GM12878 (cell line): ENCODE measurements around the gene CAMK4. TPM values are rescaled to one million over a fixed set of nuclear protein-coding genes. Genes with fewer than 3 reads are reported as not detected.
"Not testable (repeated sequence)": the region's sequence is repeated elsewhere in the genome, so short reads cannot be mapped to it uniquely, and the experiment has no call there.

Source experiments
- ATAC-seq: fragments of 200-7000 bp; cut with Tn5 transposase; 3 replicates; pipeline ENCODE4 v1.9.1; 2020; ENCODE audit warnings: mild to moderate bottlenecking, moderate library complexity
- BruUV-seq: library from RNA; stranded (reverse); fragments of 400-500 nt; replicated peaks from 2 replicates; lab custom pipeline; 2021; lab: Mats Ljungman, UMichigan
- CTCF ChIA-PET: fragments of 300-600 bp; sonication (Branson Sonifier 250); formaldehyde crosslinking; extraction: SDS; loops from one replicate; lab custom pipeline; 2021; ENCODE audit warnings: inconsistent platforms; lab: Yijun Ruan, JAX
- POLR2A ChIA-PET: fragments of 350-600 bp; formaldehyde crosslinking; extraction: SDS; loops from one replicate; lab custom pipeline; 2021; ENCODE audit warnings: inconsistent platforms; lab: Charles Lee
- RAD21 ChIA-PET: fragments of 300-600 bp; sonication (Branson Sonifier 250); formaldehyde crosslinking; loops from one replicate; lab custom pipeline; 2023; ENCODE audit warnings: antibody characterized with exemption; ENCODE audit not compliant: unreplicated experiment; lab: Charles Lee
- SMC1A ChIA-PET: fragments of 300-600 bp; sonication (Branson Sonifier 250); formaldehyde crosslinking; loops from one replicate; lab custom pipeline; 2023; ENCODE audit not compliant: unreplicated experiment, uncharacterized antibody; lab: Charles Lee
- DNase-seq: peaks from one replicate; pipeline ENCODE4 v3.0.0-alpha.2; 2011; ENCODE audit warnings: low read depth, low spot score
- FAIRE-seq: peaks from 3 replicates; lab custom pipeline; 2011; peaks lifted over from hg19 to GRCh38; lab: Jason Lieb, UNC
- H2AFZ ChIP-seq: 2 replicates; pipeline ENCODE4 v1.6.0; 2011; ENCODE audit warnings: low read depth, low read length, control low read depth; ENCODE audit not compliant: control insufficient read depth
- H3K27ac ChIP-seq: 2 replicates; pipeline ENCODE4 v1.5.1; 2011; ENCODE audit warnings: control low read depth; ENCODE audit not compliant: control insufficient read depth, insufficient read depth
- H3K27me3 ChIP-seq, 2 experiments: replicated peaks in 1 of 2; 2 replicates each; pipeline versions ENCODE4 v1.6.0 to v1.6.1; 2011; ENCODE audit warnings: low read length in 1 of 2; ENCODE audit not compliant: control insufficient read depth in 2 of 2, insufficient read depth in 2 of 2
- H3K36me3 ChIP-seq, 2 experiments: 2 replicates each; pipeline ENCODE4 v1.5.1; 2011; ENCODE audit warnings: low read length in 1 of 2; ENCODE audit not compliant: control insufficient read depth in 2 of 2, insufficient read depth in 2 of 2
- H3K4me1 ChIP-seq: 2 replicates; pipeline ENCODE4 v1.6.1; 2011; ENCODE audit warnings: mild to moderate bottlenecking, low read length, moderate library complexity, mixed read lengths; ENCODE audit not compliant: control insufficient read depth, insufficient read depth
- H3K4me2 ChIP-seq: 2 replicates; pipeline ENCODE4 v1.6.0; 2011; ENCODE audit warnings: control low read depth; ENCODE audit not compliant: control insufficient read depth, insufficient read depth
- H3K4me3 ChIP-seq: fragments of 200-600 bp; sonication (generic); 2 replicates; pipeline ENCODE4 v1.5.1; 2016
- H3K79me2 ChIP-seq: 2 replicates; pipeline ENCODE4 v1.6.0; 2011; ENCODE audit warnings: low read length; ENCODE audit not compliant: control insufficient read depth, insufficient read depth
- H3K9ac ChIP-seq: 2 replicates; pipeline ENCODE4 v1.8.0; 2011; ENCODE audit warnings: low read length, control low read depth, mixed read lengths; ENCODE audit not compliant: control insufficient read depth, insufficient read depth
- H3K9me3 ChIP-seq: replicated peaks from 3 replicates; pipeline ENCODE4 v1.5.1; 2011; ENCODE audit warnings: mild to moderate bottlenecking, low read length; ENCODE audit not compliant: control insufficient read depth, insufficient read depth
- H4K20me1 ChIP-seq: 2 replicates; pipeline ENCODE4 v1.6.0; 2011; ENCODE audit not compliant: control insufficient read depth, insufficient read depth
- ATF7 ChIP-seq: fragments of 450-650 bp; IDR thresholded peaks from 2 replicates; pipeline ENCODE4 v1.6.1; 2016; ENCODE audit warnings: low read depth, mild to moderate bottlenecking
- JUND ChIP-seq: IDR thresholded peaks from 2 replicates; pipeline ENCODE4 v1.6.1; 2012; ENCODE audit warnings: low read depth, mild to moderate bottlenecking, low read length, improper control_type of control experiment, moderate library complexity
- NFYA ChIP-seq: IDR thresholded peaks from 2 replicates; pipeline ENCODE4 v1.6.1; 2011; ENCODE audit warnings: low read depth, mild to moderate bottlenecking, low read length, improper control_type of control experiment, borderline replicate concordance
- SRF ChIP-seq, 2 experiments: IDR thresholded peaks; 2 replicates each; pipeline ENCODE4 v1.6.1; 2011; ENCODE audit warnings: low read depth in 2 of 2, low read length in 2 of 2, mild to moderate bottlenecking in 1 of 2, moderate library complexity in 1 of 2
- SUZ12 ChIP-seq: fragments of 200-600 bp; sonication (generic); IDR thresholded peaks from one replicate; pipeline ENCODE4 v1.6.1; 2018; ENCODE audit warnings: antibody characterized with exemption, mild to moderate bottlenecking; ENCODE audit not compliant: unreplicated experiment
- WRNIP1 ChIP-seq: IDR thresholded peaks from 2 replicates; pipeline ENCODE4 v1.6.1; 2011; ENCODE audit warnings: low read depth, low read length, improper control_type of control experiment, borderline replicate concordance
- YY1 ChIP-seq: IDR thresholded peaks from 2 replicates; pipeline ENCODE4 v1.6.1; 2011; ENCODE audit warnings: low read depth, mild to moderate bottlenecking, low read length
- WGBS: methylation state at CpG from one replicate; pipeline ENCODE4 v1.1.6; 2016; ENCODE audit warnings: low lambda C conversion rate; ENCODE audit not compliant: insufficient replicate concordance, insufficient coverage; ENCODE audit errors: missing lambda C conversion rate; 5-methylcytosine and 5-hydroxymethylcytosine counted together
- in situ Hi-C: fragments of 300-500 bp; cut with MboI; formaldehyde crosslinking; loops from 9 replicates; pipeline ENCODE4 v1.14.3; 2018; ENCODE audit warnings: mixed read lengths
- intact Hi-C: fragments of 100-400 bp; cut with micrococcal nuclease; formaldehyde crosslinking; loops from one replicate; pipeline ENCODE4 v1.14.2; 2022; ENCODE audit not compliant: unreplicated experiment
- polyA plus RNA-seq, 11 experiments: library from polyadenylated mRNA; depleted of rRNA in 4 of 11; unstranded in 6 of 11; stranded (reverse) in 5 of 11; fragments of >200 nt; fragmentation: Nextera tagmentation in 4 of 11; fragmentation: Illumina TruSeq in 1 of 11; extraction: Ambion mirVana in 4 of 11; extraction: Trizol in 1 of 11; gene quantifications; 1 replicate in 1 of 11; 2 replicates in 10 of 11; pipeline versions ENCODE4 v1.2.1 to v1.2.3, GENCODE V29; 2011 to 2016; ENCODE audit warnings: inconsistent platforms in 2 of 11, missing spikeins in 2 of 11, low read depth in 1 of 11
- total RNA-seq, 4 experiments: library from RNA; depleted of rRNA in 3 of 4; stranded (reverse); fragments of >200 nt in 3 of 4; fragmentation: Illumina TruSeq in 1 of 4; extraction: Trizol in 1 of 4; gene quantifications; 2 replicates each; pipeline versions ENCODE4 v1.2.1 to v1.2.3, GENCODE V29; 2013 to 2021
- TF ChIP-seq, protein P1 (sequence below): fragments of 450-650 bp; IDR thresholded peaks from 2 replicates; pipeline ENCODE4 v1.6.1; 2017; ENCODE audit warnings: mild to moderate bottlenecking

CAMK4 gene
- total and polyA plus RNA-seq, 10 of the 15 experiments (the other 5 are each of a cell fraction or from before 2014, with no cell fraction given): 13.3 to 51.9 (median 35.3) TPM

DNA sequence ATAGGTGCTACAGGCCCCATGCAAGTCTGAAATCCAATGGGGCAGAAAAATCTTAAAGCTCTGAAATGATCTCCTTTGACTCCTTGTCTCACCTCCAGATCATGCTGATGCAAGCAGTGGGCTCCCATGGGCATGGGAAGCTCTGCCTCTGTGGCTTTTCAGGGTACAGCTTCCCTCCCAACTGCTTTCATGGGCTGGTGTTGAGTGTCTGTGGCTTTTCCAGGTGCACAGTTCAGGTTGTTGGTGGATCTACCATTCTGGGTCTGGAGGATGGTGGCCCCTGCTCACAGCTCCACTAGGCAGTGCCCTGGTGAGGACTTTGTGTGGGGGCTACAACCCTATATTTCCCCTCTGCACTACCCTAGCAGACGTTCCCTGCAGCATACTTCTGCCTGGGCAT lies 184.6 kb downstream of the CAMK4 start:
- FAIRE-seq: no peak
- DNase-seq: no peak
- Histone ChIP-seq H3K36me3 (no peaks in the 10 kb centered on the region; a peak in 2 of 4 replicates), H3K27me3 (no peaks in the 10 kb centered on the region), H3K9me3 (peaks cover 6% of the 10 kb centered on the region; the same call in 2 of the 3 replicates), H4K20me1 (no peaks in the 10 kb centered on the region), H2AFZ (no peak overlapping the region), H3K4me2 (no peak overlapping the region), H3K27ac (no peak overlapping the region), H3K9ac (no peak overlapping the region), H3K4me3 (no peak overlapping the region), H3K79me2 (no peaks in the 10 kb centered on the region), H3K4me1 (no peaks in the 10 kb centered on the region)
- BruUV-seq: no TSS peak
- intact Hi-C loops: no loop called here
- in situ Hi-C loops: no loop called here
- CTCF ChIA-PET: no interaction called here
- RAD21 ChIA-PET: no interaction called here
- WGBS: 0% methylated on average over 1 of the region's 1 CpG
- SMC1A ChIA-PET: no interaction called here
- TF ChIP-seq WRNIP1 (no peak), ATF7 (no peak), YY1 (no peak), SRF (IDR thresholded peaks at IDR 0.05; ENCODE audit: low read depth in 2 of 2, low read length in 2 of 2) (no peak), SUZ12 (no peak), JUND (no peak), NFYA (no peak)
- TF ChIP-seq, protein P1, sequence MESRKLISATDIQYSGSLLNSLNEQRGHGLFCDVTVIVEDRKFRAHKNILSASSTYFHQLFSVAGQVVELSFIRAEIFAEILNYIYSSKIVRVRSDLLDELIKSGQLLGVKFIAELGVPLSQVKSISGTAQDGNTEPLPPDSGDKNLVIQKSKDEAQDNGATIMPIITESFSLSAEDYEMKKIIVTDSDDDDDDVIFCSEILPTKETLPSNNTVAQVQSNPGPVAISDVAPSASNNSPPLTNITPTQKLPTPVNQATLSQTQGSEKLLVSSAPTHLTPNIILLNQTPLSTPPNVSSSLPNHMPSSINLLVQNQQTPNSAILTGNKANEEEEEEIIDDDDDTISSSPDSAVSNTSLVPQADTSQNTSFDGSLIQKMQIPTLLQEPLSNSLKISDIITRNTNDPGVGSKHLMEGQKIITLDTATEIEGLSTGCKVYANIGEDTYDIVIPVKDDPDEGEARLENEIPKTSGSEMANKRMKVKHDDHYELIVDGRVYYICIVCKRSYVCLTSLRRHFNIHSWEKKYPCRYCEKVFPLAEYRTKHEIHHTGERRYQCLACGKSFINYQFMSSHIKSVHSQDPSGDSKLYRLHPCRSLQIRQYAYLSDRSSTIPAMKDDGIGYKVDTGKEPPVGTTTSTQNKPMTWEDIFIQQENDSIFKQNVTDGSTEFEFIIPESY: no peak
- POLR2A ChIA-PET: no interaction called here
- ATAC-seq: no peak

GRCh38 chr5:111409266-111409665 lies 185.1 kb downstream of the CAMK4 start:
- intact Hi-C loops, DNase-seq, H3K79me2 ChIP-seq, H4K20me1 ChIP-seq, FAIRE-seq, SMC1A ChIA-PET, H3K27ac ChIP-seq, H2AFZ ChIP-seq, ATAC-seq, CTCF ChIA-PET, H3K9me3 ChIP-seq, H3K4me2 ChIP-seq, H3K4me3 ChIP-seq, in situ Hi-C loops, H3K27me3 ChIP-seq, H3K36me3 ChIP-seq, BruUV-seq, H3K4me1 ChIP-seq, H3K9ac ChIP-seq, POLR2A ChIA-PET, RAD21 ChIA-PET: not testable (repeated sequence)
